Measurements from ENCODE around the gene THAP8. TPM values are rescaled to one million over a fixed set of nuclear protein-coding genes. Genes with fewer than 3 reads are reported as not detected.

THAP8 gene
- polyA plus RNA-seq, 2 of the 4 experiments (the other 2 are of a cell fraction): 3.1 to 7.5 TPM

DNA sequence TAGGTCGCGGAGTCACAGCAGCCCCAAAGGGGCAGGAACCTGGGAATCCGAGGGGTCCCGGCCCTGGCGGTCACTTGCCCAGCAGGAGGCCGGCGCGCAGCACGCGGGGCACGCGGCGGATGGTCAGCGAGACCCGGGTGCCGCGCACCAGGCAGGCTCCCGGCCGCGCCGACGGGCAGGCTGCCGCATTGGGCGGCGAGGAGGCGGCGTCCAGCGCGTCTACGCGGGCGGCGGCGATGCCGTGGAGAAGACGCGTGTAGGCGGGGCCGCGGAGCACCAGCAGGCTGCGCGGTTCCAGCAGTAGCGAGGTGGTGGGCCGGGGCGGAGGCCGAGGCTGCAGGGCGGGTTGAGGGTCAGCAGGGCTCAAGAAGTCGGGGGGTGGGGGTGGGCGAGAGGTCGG lies 44.9 kb downstream of the THAP8 start (continued):
- peak; percentile 65; the same call in 1 of the 3 replicates for TF ChIP-seq BCL3 (IDR thresholded peaks at IDR 0.05)
- no peak for TF ChIP-seq PHF8 (IDR thresholded peaks at IDR 0.05; ENCODE audit: borderline replicate concordance, low read depth)
- TF ChIP-seq SMC3 (IDR thresholded peaks at IDR 0.05): 0 out of 3 replicates have a peak, but pooled peaks have one; percentile 7
- peak; percentile 70 for TF ChIP-seq POLR2A (IDR thresholded peaks at IDR 0.05; ENCODE audit: low read length)
- 0 out of 2 replicates have a peak, but pooled peaks have one; percentile 54 for TF ChIP-seq TP53 (CRISPR knock-in tag; IDR thresholded peaks at IDR 0.05)
- TF ChIP-seq, protein P1, sequence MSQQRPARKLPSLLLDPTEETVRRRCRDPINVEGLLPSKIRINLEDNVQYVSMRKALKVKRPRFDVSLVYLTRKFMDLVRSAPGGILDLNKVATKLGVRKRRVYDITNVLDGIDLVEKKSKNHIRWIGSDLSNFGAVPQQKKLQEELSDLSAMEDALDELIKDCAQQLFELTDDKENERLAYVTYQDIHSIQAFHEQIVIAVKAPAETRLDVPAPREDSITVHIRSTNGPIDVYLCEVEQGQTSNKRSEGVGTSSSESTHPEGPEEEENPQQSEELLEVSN (IDR thresholded peaks at IDR 0.05; ENCODE audit: borderline replicate concordance, low read depth): peak; percentile 46; the same call in 1 of the 2 replicates
- TF ChIP-seq HOXB5 (CRISPR knock-in tag; IDR thresholded peaks at IDR 0.05): peak; percentile 60; the same call in 1 of the 2 replicates

DNA sequence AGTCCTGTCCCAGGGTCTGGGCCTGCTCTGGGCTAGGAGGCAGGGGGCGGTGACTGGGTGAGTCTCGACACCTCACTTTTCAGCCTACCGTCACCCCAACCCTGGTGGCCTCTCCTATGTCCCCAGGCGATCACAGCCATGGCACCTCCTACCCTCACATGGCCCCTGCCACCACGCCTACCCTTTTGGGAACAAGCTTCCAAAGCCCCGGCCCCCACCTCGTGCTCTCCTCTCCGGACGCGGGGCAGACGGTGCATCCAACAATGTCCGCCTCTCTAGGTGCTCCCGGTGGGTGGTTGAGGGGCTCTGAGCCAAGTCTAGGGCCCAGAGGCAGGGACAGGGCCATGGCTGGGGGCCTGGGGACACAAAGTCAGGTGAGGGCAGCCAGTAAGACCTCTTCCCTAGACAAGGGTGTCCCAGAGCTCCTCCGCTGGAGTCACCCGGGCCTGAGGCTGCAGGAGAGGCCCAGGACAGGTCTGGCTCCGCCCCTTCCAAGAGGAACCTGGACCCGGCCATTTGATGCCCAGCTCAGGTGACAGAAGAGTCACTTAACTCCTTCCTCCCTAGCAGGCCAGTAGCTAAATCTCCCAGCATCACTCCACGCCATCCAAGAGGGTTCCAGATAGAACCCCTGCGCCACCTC lies 45.6 kb downstream of the THAP8 start, which contains the start of gene SYNE4:
Gene SYNE4 (minus strand): TSS at position 478 of the 643 bp plus-strand sequence. CDS start 132 bp downstream, at position 346.
- Histone ChIP-seq H3K4me3 (peak within 1 kb of the TSS; percentile 41), H3K4me2 (peak within 1 kb of the TSS; percentile 90), H3K4me1 (peaks cover 16% of the 10 kb centered on the region; the same call in 2 of the 3 replicates), H3K27ac (peak within 1 kb of the TSS; percentile 62 to 87), H3K9me3 (no peaks in the 10 kb centered on the region)
- ChIA-PET POLR2A (interaction anchor here (2.1 kb wide), 1 partner anchor 13 kb away, joined by 11 read pairs; the partner anchor contains the start of gene SDHAF1), CTCF (interaction anchor here (0.7 to 1.7 kb wide), 9 partner anchors 8 to 117 kb away, joined by 3 to 10 read pairs (median 3); partner anchors contain the start of gene THAP8)
- peak in 1 of 2 experiments; percentile 8; a peak in 2 of 6 replicates for ATAC-seq
- DNase-seq (ENCODE audit: low read depth in 1 of 2, low spot score in 1 of 2): peak in 1 of 2 experiments; percentile 36
- WGBS (ENCODE audit: missing lambda C conversion rate): 83% methylated on average over 19 of the region's 19 CpGs
- TF ChIP-seq EP300 (IDR thresholded peaks at IDR 0.05) (no peak), POLR2A (IDR thresholded peaks at IDR 0.05; ENCODE audit: low read length) (0 out of 2 replicates have a peak, but pooled peaks have one; percentile 6)
- FAIRE-seq: no peak

GRCh38 chr19:36006955-36007354 lies 47.1 kb downstream of the THAP8 start:
- 93% methylated on average over 5 of the region's 5 CpGs for WGBS (ENCODE audit: missing lambda C conversion rate)
- POLR2A ChIA-PET: no interaction called here

More at GRCh38 chr19:36006955-36007354, 47.1 kb downstream of the THAP8 start:
- Histone ChIP-seq H3K4me1 (peaks cover 12% of the 10 kb centered on the region; the same call in 2 of the 3 replicates), H3K27ac (no peak overlapping the region), H3K4me3 (no peak overlapping the region), H3K9me3 (no peaks in the 10 kb centered on the region), H3K4me2 (no peak overlapping the region)
- ATAC-seq (no peak), DNase-seq (ENCODE audit: low read depth in 1 of 2, low spot score in 1 of 2) (no peak), FAIRE-seq (no peak)
- CTCF ChIA-PET: interaction anchor here (0.5 to 1.9 kb wide), 6 partner anchors 9 to 125 kb away, joined by 3 to 13 read pairs (median 4); partner anchors contain the start of gene THAP8
- TF ChIP-seq CBX2 (IDR thresholded peaks at IDR 0.05; ENCODE audit: borderline replicate concordance, low read depth): no peak
- no peak for TF ChIP-seq FOSB (CRISPR knock-in tag; IDR thresholded peaks at IDR 0.05)
- no peak for TF ChIP-seq HEYL (CRISPR knock-in tag; IDR thresholded peaks at IDR 0.05)
- no peak for TF ChIP-seq RAD21 (conservative IDR thresholded peaks at IDR 0.05 in 1 of 2, IDR thresholded peaks at IDR 0.05 in 1 of 2)
- no peak for TF ChIP-seq ATOH8 (CRISPR knock-in tag; IDR thresholded peaks at IDR 0.05; ENCODE audit: low read depth)
- TF ChIP-seq, protein P2, sequence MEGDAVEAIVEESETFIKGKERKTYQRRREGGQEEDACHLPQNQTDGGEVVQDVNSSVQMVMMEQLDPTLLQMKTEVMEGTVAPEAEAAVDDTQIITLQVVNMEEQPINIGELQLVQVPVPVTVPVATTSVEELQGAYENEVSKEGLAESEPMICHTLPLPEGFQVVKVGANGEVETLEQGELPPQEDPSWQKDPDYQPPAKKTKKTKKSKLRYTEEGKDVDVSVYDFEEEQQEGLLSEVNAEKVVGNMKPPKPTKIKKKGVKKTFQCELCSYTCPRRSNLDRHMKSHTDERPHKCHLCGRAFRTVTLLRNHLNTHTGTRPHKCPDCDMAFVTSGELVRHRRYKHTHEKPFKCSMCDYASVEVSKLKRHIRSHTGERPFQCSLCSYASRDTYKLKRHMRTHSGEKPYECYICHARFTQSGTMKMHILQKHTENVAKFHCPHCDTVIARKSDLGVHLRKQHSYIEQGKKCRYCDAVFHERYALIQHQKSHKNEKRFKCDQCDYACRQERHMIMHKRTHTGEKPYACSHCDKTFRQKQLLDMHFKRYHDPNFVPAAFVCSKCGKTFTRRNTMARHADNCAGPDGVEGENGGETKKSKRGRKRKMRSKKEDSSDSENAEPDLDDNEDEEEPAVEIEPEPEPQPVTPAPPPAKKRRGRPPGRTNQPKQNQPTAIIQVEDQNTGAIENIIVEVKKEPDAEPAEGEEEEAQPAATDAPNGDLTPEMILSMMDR (IDR thresholded peaks at IDR 0.05): no peak
- TF ChIP-seq CBX8 (IDR thresholded peaks at IDR 0.05): no peak
- TF ChIP-seq KDM5A (IDR thresholded peaks at IDR 0.05): no peak
- no peak for TF ChIP-seq GATA3 (IDR thresholded peaks at IDR 0.05; ENCODE audit: borderline replicate concordance)
- TF ChIP-seq HOXB5 (CRISPR knock-in tag; IDR thresholded peaks at IDR 0.05): no peak
- no peak for TF ChIP-seq BHLHE40 (IDR thresholded peaks at IDR 0.05; ENCODE audit: low read depth, low read length)
- no peak for TF ChIP-seq ZC3H11A (IDR thresholded peaks at IDR 0.05)
- TF ChIP-seq, protein P3, sequence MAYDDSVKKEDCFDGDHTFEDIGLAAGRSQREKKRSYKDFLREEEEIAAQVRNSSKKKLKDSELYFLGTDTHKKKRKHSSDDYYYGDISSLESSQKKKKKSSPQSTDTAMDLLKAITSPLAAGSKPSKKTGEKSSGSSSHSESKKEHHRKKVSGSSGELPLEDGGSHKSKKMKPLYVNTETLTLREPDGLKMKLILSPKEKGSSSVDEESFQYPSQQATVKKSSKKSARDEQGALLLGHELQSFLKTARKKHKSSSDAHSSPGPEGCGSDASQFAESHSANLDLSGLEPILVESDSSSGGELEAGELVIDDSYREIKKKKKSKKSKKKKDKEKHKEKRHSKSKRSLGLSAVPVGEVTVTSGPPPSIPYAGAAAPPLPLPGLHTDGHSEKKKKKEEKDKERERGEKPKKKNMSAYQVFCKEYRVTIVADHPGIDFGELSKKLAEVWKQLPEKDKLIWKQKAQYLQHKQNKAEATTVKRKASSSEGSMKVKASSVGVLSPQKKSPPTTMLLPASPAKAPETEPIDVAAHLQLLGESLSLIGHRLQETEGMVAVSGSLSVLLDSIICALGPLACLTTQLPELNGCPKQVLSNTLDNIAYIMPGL (CRISPR knock-in tag; IDR thresholded peaks at IDR 0.05; ENCODE audit: borderline replicate concordance): no peak
- TF ChIP-seq ZFP36 (IDR thresholded peaks at IDR 0.05; ENCODE audit: borderline replicate concordance, partially characterized antibody): no peak
- TF ChIP-seq POLR2A (IDR thresholded peaks at IDR 0.05; ENCODE audit: low read length): no peak
- TF ChIP-seq ZNF302 (CRISPR knock-in tag; IDR thresholded peaks at IDR 0.05): no peak
- no peak for TF ChIP-seq HES2 (IDR thresholded peaks at IDR 0.05)

All from A549 (cell line).